ENCODE results near the gene RXRA.
A peak's percentile ranks its signal among the peaks of the same experiment; 100 is the strongest.

RXRA gene

DNA sequence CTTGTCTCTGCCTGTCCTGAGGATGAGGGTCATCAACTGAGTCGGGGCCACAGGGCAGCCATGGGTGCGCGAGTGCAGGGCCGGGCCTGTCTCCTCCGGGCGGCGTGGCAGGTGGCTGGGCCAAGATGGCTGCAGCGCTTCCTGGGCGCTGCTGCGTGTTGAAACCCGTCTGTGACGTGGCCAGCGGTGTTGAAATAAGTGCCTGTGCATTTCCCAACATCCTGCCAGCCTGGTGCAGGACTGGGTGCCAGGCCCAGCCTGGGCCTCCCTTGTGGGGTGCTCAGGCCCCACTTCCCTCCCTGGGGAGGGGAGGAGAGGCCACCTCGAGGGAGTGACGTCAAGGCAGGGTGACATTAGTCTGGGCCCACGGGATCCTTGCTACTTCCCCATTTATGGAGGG, 45.5 kb downstream of the RXRA start:
- DNase-seq, result no peak

DNA sequence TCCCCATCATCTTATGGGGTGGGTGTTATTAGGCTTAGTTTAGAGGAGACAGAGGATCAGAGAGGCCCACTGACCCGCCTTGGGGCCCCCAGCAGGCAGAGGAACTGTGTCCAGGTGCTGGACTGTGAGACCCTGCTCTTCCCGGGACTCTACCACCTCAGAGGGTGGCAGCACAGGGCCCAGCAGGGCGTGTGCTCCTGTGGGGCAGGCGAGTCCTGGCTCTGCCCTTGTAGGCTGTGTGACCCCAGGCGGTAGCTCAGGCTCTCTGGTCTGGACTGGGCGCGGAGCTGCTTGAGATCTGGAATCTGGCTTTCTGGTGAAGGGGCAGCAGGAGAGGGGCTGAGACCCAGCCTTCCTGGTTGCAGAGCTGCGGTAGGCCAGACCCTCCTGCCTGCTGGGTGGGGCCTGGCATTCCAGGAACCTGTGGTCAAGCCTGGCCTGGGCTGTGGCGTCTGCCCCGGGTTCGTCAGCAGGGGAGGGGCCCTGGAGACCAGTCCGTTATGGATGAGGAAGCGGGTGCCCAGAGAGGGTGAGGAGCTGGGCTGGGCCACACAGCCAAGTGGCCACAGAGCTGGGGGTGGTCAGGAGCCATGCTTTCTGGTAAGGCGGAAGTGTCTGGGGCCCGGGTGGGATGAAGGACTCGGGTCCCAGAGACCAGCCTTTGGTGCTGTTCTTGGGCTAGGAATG, 46.5 kb downstream of the RXRA start:
- DNase-seq, result no peak

DNA sequence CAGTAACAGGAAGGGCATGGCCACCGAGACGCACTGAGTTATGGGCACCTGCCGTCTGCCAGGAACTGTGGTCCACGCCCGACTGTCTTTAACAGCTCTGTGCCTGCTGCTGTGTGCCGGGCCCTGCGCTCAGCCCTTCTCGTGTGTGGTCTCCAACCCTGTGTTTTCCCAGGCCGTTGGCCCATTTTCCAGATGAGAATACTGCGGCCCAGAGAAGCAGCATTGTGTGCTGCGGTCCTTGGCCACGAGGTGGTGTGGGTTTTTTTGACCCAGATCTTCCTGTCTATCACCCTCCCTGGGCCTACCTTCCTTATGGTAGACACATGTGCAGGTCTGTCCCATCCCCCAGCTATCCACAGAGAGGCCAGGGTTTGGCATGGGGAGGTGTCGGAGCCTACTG, 47.0 kb downstream of the RXRA start:
- no peak for DNase-seq

DNA sequence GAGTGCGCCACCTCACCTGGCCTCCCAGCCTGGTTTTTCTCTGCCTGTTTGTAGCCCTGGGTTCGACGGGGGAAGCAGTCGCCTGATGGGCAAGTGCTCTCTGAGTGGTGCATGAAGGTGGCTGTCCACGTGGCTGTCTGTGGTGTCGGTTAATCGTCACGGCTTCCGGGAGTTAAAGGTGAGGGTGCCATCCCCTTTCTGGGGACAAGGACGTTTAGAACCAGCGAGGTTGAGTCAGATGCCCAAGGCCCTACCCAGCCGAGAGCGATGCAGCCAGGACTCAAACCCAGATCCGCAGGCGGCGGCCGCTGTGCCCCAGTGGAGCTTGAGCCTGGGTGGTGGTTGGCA, 47.7 kb downstream of the RXRA start:
- no peak for DNase-seq

DNA sequence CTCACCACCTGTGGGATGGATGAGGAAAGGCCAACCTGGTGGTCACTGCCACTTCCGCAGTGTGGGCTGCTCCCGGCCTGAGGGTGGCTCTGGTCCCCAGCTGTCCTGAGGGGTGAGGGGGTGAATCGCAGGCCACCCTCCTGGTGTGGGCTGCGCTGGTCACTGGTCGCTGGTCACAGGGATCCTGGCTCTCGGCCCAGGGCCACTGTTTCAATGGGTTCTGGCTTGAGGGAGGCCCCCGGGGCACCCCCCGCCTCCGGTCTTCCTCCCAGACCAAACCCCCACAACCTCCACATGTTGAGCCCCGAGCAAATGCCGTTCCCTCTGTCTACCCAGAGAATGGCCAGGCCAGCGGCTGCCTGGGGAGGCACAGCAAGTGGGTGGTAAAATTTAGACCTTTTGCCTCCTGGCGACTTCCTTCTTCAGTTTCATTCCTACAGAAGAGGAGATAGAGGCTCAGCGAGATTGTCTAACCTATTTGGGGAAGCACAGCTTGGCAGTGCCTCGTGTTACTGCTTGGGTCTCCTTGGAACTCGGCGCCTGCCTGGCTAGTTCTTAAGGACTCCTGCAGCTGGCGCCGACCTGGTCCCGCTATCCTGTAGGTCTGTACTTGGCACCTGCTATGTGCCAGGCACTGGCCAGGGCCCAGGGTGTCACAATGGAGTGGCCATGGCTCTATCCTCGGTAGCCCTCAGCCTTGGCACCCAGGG, 48.2 kb downstream of the RXRA start:
- DNase-seq, result no peak

DNA sequence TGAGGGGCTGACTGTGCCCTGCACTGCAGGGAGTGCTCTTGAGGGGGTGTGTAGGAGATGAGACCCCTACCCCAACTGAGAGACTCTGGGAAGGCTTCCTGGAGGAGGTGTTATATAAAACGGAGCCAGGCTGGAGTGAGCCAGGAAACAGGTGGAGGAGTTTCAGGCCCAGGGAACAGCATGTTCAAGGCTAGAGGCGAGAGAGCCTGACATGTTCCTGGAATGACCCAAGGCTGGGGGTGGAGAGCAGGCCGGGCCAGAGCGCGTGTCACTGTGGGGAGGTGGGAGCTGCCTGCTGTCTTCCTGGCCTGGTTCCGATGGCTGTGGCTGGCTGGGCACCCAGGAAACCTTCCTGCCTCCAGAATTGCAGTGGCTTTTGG, 48.7 kb downstream of the RXRA start:
- DNase-seq, result no peak

DNA sequence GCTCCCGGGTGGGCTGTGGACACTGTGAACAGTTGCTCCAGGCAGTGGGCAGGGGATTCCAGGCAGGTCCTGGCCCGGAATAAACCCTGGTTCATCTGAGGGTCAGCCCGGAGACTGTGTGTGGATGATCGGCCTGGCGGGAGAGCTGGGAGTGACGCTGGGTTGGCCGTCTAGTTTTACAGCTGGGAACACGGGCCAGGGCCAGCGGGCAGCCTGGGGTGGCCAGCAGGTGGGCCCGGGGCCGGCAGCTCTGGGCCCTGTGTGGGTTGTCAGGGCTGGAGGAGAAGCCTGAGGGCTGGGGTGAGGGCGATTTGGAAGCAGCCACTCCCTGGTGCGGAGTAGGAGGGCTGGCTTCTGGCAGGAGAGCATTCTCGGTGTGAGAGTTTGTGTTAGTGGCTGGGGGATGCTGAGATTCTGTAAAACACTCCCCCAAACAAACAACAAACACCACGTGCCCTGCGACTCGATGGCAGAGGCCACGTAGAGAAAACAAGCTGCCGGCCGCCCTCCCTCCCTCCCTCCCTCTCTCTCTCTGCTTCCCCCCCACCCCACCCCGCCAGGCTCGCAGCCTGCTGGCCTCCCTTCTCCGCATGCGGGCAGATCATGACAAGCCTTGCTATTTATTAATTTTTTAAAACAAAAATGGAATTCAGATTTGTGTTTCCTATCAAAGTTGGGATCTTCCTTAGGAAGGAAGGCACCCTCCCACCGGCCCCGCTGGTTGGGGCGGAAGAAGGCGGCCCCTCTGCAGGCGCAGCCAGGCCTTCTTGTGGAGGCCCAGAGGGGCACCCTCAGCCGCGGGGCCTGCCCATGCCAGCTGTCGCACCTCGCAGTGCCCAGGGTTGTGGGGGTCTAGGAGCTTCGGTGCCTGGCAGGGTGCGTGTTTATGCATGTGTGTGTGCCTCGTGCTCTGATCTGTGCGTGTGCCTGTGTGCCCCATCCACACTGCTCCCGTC, 49.5 kb downstream of the RXRA start:
- DNase-seq, result no peak

DNA sequence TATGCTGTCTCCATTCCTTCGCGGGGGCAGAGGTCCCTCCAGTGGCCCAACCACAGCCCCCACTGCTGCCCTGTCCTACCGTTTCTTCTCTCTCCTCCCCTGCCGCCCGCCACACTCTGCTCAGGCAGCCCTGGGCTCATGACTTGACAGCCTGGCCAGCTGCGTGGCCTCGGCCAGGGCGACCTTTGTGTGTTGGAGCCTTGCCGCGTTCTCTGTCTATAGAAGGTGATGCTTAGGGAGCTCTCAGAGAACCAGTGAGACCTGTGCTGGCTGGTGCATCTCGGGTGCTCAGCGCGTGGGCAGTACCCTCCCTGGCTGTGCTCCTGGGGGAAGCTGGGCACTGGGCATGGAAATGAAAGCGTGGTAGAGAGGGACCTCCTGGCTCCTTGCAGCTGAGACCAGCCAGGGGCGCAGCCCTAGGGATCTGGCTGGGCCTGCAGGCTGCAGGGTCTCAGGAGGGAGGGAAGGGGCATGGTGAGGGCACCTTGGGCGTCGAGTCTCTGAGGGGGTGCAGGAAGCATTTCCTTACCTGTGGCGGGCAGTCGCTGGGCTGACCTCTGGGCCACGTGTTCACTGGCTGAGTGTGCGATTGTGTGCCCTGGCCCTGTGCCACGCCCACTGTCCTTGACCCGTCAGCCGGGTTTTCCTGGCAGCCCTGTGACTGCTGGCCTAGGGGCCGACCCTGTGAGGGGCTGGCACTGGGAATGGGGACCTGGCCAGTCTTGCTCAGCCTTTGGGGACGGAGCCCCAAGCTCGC, 50.3 kb downstream of the RXRA start:
- DNase-seq, result no peak

DNA sequence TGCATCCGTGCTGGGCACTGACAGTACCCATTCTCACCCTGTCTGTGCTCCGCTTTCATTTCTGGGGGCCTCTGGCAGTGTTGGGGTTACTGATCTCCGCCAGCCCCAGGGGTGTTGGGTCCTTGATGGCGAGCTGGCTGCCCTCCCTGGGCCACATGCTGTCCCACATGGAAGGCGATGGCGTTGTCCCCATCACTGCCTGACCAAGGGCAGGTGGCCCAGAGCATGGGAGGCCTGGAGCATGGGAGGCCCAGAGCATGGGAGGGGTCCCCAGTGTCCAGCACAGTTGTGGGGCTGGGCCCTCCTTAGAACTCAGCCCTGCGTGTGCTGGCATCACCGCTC, 50.9 kb downstream of the RXRA start:
- no peak for DNase-seq

DNA sequence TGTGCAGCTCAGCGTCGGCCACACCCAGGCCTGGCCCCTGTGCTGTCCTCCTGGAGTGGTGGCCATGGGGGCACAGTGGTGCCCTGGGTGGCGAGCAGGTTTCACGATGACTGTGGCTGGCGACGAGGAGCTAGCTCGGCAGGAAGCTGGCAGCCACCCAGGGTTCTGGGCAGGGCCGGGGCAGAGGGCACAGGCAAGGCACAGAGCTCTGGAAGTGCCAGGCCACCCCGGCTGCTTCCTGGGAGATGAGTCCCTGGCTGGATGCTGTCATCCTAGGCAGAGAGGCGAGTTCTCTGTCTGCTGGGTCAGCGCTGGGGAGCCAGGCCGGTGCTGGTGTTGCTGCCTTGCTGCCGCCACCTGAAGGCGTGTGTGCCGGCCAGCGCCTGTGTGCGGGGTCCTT, 51.7 kb downstream of the RXRA start:
- no peak for DNase-seq

DNA sequence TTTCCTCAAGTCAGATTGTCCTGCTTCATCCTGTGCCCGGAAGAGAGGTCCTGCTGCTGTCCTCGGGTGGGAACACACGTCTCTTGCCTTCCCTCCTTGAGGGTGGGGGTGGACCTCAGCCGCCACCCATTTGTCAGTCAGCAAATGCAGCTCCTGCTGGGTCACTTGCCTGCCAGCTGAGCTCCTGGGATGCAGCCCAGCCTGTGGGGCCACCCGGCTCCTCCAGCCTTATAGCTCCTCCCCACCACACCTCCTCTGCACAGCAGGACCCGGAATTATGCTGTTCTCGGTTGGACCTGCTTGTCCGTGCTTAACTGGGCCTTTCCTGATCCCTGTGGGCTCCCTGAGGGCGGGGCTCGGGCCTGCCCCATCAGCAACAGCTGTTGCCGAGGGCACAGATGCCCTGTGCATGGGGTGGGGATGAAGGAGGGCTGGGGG, 52.7 kb downstream of the RXRA start:
- no peak for DNase-seq

DNA sequence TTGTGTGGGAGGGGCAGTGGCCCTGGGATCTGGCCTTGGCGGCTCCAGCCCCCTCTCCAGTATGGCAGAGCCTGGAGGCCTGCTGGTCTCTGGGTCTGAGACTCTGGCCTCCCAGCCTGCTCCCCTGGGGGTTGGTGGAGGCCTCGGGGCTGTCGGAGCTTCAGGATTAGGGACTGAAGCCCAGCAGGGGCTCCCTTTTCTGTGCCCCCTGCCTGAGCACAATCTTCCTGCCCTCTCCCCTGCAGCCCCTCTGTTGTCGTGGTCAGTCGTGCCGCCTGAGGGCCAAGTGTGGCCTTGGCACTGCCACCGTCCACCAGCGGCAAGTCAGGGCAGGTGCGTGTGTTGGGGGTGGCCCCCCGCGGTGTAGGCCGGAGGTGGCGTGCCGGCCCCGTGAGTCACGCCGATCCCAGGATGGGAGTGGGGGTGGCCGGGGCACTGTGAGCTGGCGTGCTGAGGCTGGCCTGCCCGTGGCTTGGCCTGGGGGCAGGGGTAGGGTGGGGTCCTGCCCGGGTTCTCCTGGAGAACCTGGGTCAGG, 53.6 kb downstream of the RXRA start:
- DNase-seq, result no peak

DNA sequence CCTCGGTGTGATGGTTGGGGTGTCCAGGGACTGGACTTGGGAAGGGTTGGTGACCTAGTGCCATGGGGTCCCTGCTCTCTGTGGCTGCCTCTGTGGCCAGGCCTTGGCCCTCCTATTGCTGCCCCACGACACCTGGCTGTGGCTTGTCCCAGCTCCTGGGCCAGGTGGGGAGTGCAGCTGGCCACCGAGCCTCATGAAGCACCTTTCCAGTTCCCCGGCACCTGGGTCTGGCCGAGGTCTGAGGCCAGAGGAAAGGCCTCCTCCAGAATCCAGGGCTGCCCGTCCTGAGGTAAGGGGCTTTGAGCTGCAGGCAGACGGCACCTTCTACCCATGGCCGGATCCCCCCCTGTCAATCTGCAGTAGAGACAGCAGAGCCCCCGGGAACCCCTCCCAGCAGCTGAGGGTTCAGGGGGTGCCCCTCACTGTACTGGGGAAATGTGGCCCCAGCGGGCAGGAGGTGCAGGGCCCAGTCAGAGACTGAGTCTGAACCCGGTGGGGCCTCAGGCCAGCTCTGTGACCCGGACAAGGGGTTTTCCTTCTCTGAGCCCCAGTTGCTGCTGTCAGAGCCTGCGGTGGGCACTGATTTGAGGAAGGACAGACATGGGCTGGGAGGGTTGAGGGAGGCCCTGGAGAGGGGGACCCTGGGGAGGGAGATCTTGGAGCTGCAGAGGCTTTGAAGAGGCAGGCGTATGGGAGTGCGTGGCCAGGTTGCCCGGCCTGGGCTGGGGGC, 54.5 kb downstream of the RXRA start:
- no peak for DNase-seq

DNA sequence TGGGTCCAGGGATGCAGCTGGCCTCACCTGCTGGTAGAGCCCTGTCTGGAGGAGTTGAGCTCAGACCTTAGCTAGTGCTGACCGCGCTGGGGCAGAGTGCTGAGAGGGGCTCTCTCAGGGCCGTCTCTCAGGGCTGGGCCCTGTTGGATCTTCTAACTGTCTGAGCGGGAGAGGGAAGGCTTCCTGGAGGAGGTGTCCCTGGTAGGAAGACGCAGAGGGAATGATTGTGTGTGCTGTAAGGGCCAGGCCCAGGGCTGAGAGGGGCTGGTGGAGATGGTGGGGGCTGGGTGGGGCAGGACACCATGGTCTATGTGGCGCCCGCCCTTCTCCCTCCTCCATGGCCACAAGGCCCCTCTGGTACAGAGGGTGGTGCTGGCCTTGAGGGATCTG, 55.0 kb downstream of the RXRA start:
- DNase-seq, result no peak

DNA sequence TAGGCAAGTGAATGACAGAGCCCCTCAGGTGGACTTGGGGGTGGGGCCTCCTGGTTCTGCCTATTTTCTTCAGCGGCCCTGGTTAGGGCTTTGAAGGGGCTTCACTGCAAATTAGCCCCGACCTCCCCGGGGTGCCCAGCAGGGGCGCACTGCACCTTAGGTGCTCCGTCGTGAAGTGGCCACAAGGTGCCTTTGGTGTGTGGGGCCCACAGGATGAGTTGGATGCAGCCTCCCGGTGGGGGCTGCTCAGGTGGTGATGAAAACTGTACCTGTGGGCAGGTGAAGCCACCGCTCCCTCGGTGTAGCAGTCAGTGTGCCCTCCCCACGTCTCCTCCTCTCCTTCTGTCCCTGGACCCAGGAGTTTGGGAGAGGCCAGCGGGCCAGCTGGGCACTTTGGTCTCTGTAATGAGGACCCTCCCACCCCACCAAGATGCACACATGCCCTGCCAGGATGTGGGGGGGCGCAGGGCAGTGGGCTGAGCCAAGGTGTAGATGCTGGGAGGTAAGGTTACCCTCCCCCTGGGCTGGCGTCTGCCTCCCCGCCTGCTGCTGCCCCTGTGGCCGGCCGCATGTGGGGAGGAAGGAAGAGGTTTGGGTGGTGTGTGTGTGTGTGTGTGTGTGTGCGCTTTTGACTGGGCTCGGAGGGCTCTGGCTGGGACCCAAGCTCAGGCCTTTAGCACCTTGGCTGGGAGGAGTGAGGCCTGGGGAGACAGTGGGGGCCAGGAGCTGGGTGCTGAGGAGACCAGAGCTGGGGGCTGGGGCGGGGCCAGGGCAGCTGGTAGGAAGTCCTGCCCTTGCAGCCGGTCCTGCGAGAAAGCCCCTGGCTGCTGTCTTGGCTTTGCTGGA, 55.6 kb downstream of the RXRA start:
- DNase-seq, result peak; percentile 52

DNA sequence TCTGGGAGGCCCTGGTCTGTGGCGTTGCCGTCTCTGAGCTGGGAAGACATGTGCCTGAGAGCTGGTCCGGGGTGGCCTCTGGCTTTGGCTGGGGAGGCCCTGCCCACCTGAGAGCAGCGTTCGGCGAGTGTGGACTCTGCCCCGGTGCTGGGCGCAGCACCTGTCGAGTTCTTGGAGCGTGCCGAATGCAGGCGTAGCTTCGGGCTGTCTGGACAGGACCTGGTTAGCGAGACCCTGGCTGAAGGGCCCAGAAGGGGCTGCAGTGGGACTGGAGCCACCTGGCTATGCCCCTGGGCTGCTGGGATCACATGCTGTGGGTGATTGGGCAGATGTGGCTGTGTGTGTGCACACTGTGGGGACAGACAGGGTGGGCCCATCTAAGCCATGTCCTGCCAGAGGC, 56.5 kb downstream of the RXRA start:
- no peak for DNase-seq

DNA sequence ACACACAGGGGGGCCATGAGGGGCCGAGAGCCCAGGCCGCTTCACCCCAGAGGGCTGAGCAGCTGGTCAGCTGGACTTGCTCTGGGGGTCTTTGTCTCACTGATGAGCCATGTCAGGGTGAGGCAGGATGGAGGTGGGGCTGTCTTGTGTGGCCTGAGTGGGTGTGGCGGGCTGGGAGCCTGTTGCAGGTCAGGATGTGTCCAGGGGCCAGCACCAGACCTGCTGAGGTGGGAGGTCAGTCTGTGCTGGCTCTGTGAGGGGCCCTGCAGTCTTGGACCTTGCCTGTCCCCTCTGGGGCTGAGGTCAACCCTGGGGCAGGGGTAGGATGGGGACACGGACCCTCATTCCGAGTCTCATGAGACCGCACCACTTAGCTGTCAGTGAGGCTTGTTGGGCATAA, 56.9 kb downstream of the RXRA start:
- DNase-seq, result no peak

DNA sequence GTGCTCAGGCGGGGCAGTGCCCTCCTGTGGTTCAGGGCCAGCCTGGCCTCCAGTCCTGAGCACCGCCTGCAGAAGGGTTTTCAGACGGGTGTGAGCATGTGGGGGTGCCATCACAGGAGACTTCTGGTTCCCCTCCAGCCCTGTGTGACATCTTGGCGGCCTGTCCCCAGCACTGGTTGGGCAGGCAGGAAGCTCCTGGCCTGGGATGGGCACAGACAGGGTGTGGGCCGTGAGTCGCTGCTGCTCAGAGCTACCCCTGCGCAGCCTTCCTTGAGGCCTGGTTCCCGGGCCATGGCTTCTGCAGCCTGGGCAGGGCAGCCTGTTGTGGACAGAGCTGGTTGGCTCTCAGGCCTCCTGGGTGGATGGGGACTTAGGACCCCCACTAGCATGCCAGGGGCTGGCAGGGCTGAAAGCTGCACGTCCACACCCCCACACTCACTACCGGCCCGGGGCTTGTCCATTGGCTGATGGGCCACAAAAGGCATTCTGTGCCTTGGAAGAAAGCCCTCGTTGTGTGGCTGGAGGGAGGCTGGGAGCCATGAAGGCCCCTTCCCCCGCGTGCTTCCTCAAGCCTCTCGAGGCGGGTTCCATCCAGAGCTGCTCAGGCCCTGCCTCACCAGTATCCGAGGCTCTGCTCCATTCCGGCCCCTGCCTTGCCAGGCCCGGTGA, 58.7 kb downstream of the RXRA start:
- DNase-seq, result no peak

DNA sequence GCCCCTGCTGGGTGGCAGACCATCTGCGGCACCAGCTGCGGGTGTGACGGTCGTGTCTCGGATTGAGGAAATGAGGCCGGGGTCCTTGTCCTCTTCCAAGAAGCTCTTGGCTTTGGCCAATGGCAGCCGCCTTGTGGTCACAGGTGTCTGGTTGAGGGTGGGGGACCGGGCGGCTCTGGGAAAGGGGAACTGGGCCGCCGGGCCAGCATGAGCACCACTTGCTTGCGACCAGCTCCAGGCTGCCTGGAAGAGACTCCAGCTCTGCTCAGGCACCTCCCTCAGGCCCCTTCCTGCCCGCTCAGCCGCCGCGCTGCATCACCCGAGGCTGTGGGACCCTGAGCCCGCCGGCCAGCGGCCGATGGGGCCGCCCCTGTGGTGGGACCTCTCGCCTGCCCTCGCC, 59.7 kb downstream of the RXRA start:
- no peak for DNase-seq

DNA sequence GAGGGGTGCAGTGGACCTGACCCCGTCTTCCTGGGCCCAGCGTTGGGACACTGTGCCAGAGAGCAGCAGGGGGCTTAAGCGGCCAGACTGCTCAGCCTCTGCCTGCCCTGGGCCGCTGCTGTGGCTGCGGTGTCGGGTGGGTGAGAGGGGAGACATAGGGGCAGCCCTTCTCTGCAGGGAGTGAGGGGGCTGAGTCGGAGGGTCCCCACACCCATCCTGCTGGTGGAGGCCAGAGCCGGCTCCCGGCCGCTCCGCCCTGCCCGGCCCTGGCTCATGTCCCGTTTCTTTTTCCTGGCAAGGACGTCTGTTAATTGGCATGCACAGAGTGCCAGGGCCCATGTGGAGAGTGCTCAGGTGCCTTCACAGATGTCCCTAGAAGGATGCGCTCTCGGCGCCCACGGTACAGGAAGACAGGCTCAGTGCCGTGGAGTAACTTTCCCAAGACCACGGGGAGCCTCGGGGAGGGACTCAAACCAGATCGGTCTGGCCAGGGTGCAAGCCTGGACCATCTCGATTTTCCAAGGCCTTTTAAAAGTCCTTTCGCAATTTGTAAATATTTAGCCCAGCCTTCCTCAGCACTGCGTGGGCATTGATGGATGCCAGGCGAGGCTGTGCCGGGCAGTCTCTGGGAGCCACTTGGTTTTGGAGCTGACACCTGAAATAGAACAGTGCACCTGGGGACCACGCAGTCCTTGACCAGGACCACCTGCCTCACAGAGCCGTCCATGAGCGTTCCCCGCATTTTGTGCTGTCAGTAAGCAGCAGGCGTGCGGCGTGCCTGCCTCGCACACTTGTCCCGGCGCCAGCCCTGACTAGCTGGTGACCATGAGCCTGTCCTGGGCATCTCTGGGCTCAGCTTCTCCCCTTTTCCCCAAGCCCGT, 60.9 kb downstream of the RXRA start:
- DNase-seq, result no peak

Data from activated CD8-positive, alpha-beta memory T cell treated with anti-CD3 and anti-CD28 coated beads, Interleukin-2, amount 50 U/mL, for 4 hours (primary cell).